Muscle layer of duodenum (tissue), 2 donors: ENCODE data around the gene P2RY4.
"Not testable (repeated sequence)": the region's sequence is repeated elsewhere in the genome, so short reads cannot be mapped to it uniquely, and the experiment has no call there.

Experiments used
- H3K27ac ChIP-seq: one replicate; pipeline ENCODE4 v1.7.0; 2013; ENCODE audit warnings: mild to moderate bottlenecking, low read length
- H3K27me3 ChIP-seq: one replicate; pipeline ENCODE4 v1.7.0; 2013; ENCODE audit warnings: low read depth, mild to moderate bottlenecking, control low read depth, low read length
- H3K36me3 ChIP-seq, 2 donors: one replicate each; pipeline ENCODE4 v1.7.0; 2013; ENCODE audit warnings: low read length in 2 of 2, control low read depth in 1 of 2, mild to moderate bottlenecking in 1 of 2; ENCODE audit not compliant: insufficient read depth in 2 of 2, control insufficient read depth in 1 of 2
- H3K4me1 ChIP-seq, 2 donors: one replicate each; pipeline ENCODE4 v1.7.0; 2013; ENCODE audit warnings: low read length in 2 of 2, mild to moderate bottlenecking in 2 of 2, control low read depth in 1 of 2, moderate library complexity in 1 of 2; ENCODE audit not compliant: insufficient read depth in 2 of 2, control insufficient read depth in 1 of 2
- H3K4me3 ChIP-seq, 2 donors: one replicate each; pipeline ENCODE4 v1.7.0; 2013; ENCODE audit warnings: low read length in 2 of 2, low read depth in 1 of 2, mild to moderate bottlenecking in 1 of 2
- H3K9me3 ChIP-seq, 2 donors: one replicate each; pipeline ENCODE4 v1.7.0; 2013; ENCODE audit warnings: low read length in 2 of 2, control low read depth in 1 of 2, mild to moderate bottlenecking in 1 of 2; ENCODE audit not compliant: control insufficient read depth in 1 of 2
- donor health status: healthy.

P2RY4 gene

DNA sequence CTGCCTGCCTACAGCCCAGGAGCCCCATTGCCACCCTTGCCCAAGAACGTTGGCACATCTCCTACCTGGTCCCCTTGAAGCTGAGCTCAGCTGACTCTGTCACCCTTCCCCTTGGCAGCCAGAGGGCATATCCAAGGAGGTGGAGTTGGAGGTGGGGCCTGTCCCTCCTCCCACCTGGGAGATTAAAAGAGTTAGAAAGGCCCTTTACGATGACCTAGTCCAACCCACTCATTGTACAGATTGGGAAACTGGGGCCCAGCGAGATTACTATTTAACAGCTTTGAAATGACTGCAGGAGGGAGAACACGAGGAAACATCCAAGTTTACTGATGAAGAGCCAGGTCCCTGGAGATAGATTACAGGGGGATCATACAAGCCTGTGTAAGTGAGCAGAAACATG is at the start of gene P2RY4:
TSS of gene P2RY4 (minus strand) at position 101 of the 400 bp plus-strand sequence. CDS start 580 bp downstream, outside the sequence.
- no peak within 1 kb of the TSS for H3K4me3 ChIP-seq
- H3K9me3 ChIP-seq, result no peaks in the 10 kb centered on the region
- H3K36me3 ChIP-seq, result no peaks in the 10 kb centered on the region
- H3K27me3 ChIP-seq, result no peaks in the 10 kb centered on the region
- H3K27ac ChIP-seq, result no peak within 1 kb of the TSS
- H3K4me1 ChIP-seq, result no peaks in the 10 kb centered on the region

DNA sequence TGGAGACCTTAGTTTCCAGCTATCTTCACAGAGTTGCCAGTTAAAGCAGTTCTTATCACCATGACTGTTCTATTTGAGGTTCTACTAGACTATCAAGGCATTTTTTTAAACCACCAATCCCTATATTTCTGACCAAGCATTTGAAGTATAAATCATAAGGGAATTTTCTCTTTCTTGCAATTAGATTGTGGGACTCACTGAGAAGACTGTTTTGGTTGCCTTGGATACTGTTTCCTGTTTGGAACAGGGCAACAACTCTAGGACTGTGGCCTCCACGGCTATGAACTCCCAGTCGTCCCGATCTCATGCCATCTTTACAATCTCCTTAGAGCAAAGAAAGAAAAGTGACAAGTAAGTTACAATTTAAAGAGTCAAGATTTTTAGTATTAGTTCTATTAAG is 41.7 kb upstream of the P2RY4 start:
- H3K9me3 ChIP-seq, result no peaks in the 10 kb centered on the region

DNA sequence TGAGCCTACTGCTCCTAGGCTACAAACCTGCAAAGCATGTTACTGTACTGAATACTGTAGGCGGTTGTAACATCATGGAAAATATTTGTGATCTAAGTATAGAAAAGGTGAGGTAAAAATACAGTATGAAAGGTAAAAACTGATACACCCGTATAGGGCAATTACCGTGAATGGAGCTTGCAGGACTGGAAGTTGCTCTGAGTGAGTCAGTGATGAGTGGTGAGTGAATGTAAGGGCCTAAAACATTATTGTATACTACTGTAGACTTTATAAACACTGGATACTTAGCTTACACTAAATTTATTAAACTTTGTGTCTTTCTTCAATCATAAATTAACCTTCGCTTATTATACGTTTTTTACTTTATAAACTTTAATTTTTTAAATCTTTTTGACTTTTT is 33.6 kb upstream of the P2RY4 start:
- Histone ChIP-seq H3K27ac (no peak overlapping the region), H3K4me1 (peaks cover 0 to 9% of the 10 kb centered on the region in 2 donors), H3K9me3 (no peaks in the 10 kb centered on the region), H3K27me3 (no peaks in the 10 kb centered on the region), H3K36me3 (no peaks in the 10 kb centered on the region), H3K4me3 (no peak overlapping the region)

More for the DNA sequence above, 41.7 kb upstream of the P2RY4 start:
- no peak overlapping the region for H3K4me3 ChIP-seq
- H3K27ac ChIP-seq, result no peak overlapping the region
- no peaks in the 10 kb centered on the region for H3K36me3 ChIP-seq
- no peaks in the 10 kb centered on the region for H3K4me1 ChIP-seq
- H3K27me3 ChIP-seq, result no peaks in the 10 kb centered on the region

DNA sequence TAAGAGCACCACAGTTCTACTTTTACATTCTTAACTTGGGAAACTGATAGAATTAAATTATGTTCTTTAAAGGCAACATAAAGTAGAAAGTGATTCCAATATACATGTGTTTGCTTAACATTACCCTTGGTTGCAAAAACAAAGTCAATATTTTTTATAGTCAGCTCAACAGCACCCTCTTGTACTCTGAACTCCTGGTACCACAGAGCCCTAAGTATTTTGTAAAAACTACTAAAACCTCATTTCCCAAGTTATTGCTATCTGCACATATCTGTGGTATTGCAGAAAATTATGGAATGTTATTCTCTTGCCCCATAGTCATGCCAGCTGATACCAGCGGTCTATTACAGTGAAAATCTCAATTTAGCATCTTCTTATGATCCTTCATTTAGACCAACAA is 32.8 kb upstream of the P2RY4 start:
- H3K27ac ChIP-seq, result no peak overlapping the region
- H3K36me3 ChIP-seq, result peaks cover 0 to 6% of the 10 kb centered on the region in 2 donors
- H3K27me3 ChIP-seq, result no peaks in the 10 kb centered on the region
- H3K4me1 ChIP-seq, result peaks cover 0 to 9% of the 10 kb centered on the region in 2 donors
- no peaks in the 10 kb centered on the region for H3K9me3 ChIP-seq
- H3K4me3 ChIP-seq, result no peak overlapping the region

DNA sequence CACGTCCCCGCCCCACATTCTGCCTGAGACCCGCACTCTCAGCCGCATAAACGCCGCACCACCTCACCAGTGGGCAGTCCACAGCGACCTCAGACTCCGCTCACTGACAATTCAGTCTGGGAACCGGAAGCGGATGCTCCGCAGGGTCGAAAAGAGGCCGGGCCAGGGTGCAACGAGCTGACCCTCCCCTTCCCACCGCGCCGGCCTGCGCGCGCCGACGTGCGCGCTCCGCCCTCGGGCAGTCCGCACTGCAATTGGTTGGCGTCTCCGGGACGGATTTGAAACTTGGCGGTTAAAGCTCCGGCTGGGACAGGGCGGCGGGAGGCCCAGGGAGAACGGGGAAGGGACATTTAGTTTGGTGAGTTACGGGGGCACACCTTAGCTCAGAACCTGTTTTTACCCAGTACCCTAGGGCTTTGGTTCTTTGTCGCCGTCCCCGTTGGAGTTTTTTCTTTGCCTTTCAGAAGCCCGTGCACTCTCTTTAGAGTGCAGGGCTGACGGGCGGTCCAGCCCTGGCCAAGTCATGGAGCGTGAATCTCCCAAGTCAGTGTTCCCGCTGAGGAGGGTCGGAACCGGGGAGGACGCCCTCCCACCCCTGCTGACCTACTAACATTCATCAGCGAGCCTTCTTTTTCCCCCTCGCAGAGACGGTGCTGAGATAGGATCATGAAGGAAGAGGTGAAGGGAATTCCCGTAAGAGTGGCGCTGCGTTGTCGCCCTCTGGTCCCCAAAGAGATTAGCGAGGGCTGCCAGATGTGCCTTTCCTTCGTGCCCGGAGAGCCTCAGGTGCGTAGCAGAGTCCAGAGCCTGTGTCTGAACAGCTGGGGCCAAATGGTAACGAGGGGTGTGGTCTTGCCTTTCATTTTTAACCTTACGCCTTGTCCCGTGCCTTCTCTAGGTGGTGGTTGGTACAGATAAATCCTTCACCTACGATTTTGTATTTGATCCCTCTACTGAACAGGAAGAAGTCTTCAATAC is 30.1 kb upstream of the P2RY4 start, which contains the start of the genes KIF4A and PDZD11:
TSS of gene KIF4A (plus strand) at position 312 of the 978 bp plus-strand sequence. CDS start at position 667, 355 bp downstream.
TSS of gene PDZD11 (minus strand) at position 135 of the 978 bp plus-strand sequence. CDS start 586 bp downstream, outside the sequence.
- Histone ChIP-seq H3K9me3 (no peaks in the 10 kb centered on the region), H3K27ac (peak within 1 kb of the TSS; percentile 69), H3K36me3 (peaks cover 6 to 22% of the 10 kb centered on the region in 2 donors), H3K4me1 (peaks cover 0 to 9% of the 10 kb centered on the region in 2 donors), H3K4me3 (peak within 1 kb of the TSS; percentile 77 to 78), H3K27me3 (no peaks in the 10 kb centered on the region)

DNA sequence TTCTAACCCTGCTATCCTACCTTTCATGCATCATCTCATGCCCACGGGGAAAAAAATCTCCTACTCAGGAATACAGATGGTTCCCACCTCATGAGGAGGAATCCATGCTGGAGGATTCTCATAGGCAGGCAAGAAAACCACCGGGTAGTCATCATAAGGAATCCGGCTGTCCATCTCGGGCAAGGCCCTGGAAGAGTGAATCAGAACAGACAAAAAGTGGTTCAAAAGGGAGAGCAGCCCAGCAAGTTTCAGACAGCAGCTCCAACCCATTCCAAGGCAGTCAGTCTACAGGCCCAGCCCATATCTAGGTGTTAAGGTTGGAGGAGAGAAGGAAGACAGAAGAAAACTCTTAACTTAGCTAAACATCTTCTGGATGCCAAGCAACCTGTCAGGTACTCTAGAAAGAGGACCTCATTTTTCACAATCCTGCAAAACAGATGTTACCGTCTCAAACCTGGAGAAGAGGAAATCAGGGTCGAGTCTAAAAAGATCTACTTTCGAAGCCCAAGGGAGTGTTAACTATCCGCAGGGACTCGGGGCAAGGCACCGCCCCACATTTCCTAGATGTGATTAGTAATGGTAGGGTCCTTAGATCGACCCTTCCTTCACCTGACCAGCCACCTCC is 29.3 kb upstream of the P2RY4 start:
- Histone ChIP-seq H3K9me3 (no peaks in the 10 kb centered on the region), H3K27me3 (no peaks in the 10 kb centered on the region), H3K4me1 (peaks cover 0 to 9% of the 10 kb centered on the region in 2 donors), H3K4me3 (peak overlapping the region; percentile 77 to 78), H3K27ac (peak overlapping the region; percentile 69), H3K36me3 (peaks cover 6 to 28% of the 10 kb centered on the region in 2 donors)

DNA sequence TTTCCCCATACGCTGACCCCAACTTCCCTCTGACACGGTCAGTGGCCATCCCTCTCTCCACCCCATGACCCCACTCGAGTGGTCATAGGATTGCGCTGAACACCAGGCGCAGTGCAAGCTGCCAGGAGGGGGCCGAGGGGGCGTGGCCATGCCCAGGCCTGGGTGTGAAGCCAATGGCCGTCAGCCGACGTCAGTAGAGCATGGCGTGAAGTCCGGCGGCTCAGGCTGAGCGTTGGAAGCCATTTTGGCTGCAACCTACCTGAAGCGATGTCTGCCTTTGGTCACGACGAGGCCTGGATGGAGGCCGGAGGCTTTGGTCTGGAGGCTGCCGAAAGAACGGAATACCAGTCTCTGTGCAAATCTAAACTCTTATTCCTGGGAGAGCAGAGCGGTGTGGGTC is 21.9 kb upstream of the P2RY4 start, which contains the start of gene RAB41:
TSS of gene RAB41 (plus strand) at position 222 of the 400 bp plus-strand sequence. CDS start at position 268, 46 bp downstream.
- no peaks in the 10 kb centered on the region for H3K4me1 ChIP-seq
- no peak within 1 kb of the TSS for H3K4me3 ChIP-seq
- H3K36me3 ChIP-seq, result peaks cover 2 to 36% of the 10 kb centered on the region in 2 donors
- H3K27me3 ChIP-seq, result no peaks in the 10 kb centered on the region
- no peaks in the 10 kb centered on the region for H3K9me3 ChIP-seq
- H3K27ac ChIP-seq, result no peak within 1 kb of the TSS

DNA sequence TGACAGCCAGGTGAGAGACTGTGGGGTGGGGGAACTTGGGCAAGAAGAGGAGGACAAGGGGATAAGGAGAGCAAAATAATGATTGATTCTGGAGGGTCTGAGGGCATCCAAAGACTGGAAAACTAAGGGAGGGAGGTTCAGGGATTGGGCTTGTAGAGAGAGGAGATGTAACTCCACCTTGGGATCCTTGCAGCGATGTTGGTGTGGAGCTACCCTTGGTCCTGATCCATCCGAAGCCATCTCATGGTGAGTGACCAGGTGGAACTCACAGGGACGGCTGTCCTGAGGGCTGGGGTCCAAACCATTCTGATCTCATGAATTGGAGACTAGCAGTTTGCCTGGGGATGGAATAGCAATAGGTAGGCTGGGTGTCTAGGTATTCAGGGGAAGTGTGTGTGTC is 20.6 kb upstream of the P2RY4 start:
- H3K36me3 ChIP-seq, result peaks cover 0 to 28% of the 10 kb centered on the region in 2 donors
- no peak overlapping the region for H3K4me3 ChIP-seq
- H3K27ac ChIP-seq, result no peak overlapping the region
- H3K27me3 ChIP-seq, result no peaks in the 10 kb centered on the region
- H3K9me3 ChIP-seq, result no peaks in the 10 kb centered on the region
- H3K4me1 ChIP-seq, result no peaks in the 10 kb centered on the region

DNA sequence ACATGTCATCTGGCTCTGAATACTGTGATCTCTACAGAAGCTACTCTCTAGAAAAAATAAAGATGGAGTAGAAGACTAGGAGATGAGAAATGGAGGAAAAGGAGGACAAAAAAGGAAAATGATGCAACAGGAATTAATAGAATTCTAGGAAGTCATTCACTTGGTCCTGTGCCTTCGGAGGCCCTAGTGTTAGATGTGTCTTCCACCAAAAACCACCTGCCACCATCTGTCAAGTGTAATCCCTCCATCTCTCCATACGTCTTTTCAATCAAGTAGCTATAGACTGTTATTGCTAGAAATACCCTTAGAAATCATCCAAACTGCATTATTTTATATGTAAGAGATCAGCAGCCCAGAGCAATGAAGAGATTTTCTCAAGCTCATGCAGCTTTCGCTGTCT is 19.1 kb upstream of the P2RY4 start:
- Histone ChIP-seq H3K4me3 (no peak overlapping the region), H3K36me3 (peaks cover 0 to 21% of the 10 kb centered on the region in 2 donors), H3K4me1 (no peaks in the 10 kb centered on the region), H3K27ac (no peak overlapping the region), H3K9me3 (no peaks in the 10 kb centered on the region), H3K27me3 (no peaks in the 10 kb centered on the region)

DNA sequence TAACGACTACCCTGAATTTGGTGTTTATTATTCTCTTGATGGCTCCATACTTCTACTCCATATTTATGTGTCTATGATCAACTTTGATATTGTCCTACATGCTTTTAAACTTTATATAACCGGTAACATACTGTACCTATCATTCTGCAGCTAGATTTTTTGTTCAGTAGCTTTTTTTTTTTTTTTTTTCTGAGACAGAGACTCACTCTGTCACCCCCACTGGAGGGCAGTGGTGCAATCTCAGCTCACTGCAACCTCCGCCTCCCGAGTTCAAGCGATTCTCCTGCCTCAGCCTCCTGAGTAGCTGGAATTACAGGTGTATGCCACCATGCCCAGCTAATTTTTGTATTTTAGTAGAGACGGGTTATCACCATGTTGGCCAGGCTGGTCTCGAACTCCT is 14.0 kb upstream of the P2RY4 start:
- not testable (repeated sequence) for H3K4me3 ChIP-seq, H3K27ac ChIP-seq, H3K27me3 ChIP-seq, H3K36me3 ChIP-seq, H3K9me3 ChIP-seq, H3K4me1 ChIP-seq

DNA sequence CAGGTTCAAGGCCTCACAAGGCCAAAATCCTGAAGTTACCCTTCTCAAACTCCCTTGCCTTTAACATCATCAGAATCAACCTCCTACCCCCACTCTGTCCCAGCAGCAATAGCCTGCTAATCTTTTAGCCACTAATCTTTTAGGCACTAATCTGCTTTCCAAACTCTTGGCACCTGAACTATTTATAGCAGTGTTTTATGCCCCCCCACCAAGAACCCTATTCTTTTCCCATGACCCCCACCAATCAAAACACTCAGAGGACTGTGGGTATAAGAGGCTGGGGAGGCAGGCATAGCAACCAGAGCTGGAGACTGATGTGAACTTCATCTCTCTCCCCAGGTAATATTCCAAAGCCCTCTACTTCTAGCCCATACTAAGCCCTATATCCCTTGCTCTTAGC is 8.0 kb upstream of the P2RY4 start, which contains the start of gene ARR3:
TSS of gene ARR3 (plus strand) at position 301 of the 400 bp plus-strand sequence. CDS start 1,052 bp downstream, outside the sequence.
- Histone ChIP-seq H3K36me3 (no peaks in the 10 kb centered on the region), H3K27me3 (no peaks in the 10 kb centered on the region)

More for the DNA sequence above, 8.0 kb upstream of the P2RY4 start, which contains the start of gene ARR3:
- H3K27ac ChIP-seq, result no peak within 1 kb of the TSS
- no peak within 1 kb of the TSS for H3K4me3 ChIP-seq
- no peaks in the 10 kb centered on the region for H3K9me3 ChIP-seq
- no peaks in the 10 kb centered on the region for H3K4me1 ChIP-seq
